ENCODE results near the gene CCL25. TPM values are rescaled to one million over a fixed set of nuclear protein-coding genes. Genes with fewer than 3 reads are reported as not detected.

The CCL25 gene
- total and polyA plus RNA-seq, 5 donors: not detected

DNA sequence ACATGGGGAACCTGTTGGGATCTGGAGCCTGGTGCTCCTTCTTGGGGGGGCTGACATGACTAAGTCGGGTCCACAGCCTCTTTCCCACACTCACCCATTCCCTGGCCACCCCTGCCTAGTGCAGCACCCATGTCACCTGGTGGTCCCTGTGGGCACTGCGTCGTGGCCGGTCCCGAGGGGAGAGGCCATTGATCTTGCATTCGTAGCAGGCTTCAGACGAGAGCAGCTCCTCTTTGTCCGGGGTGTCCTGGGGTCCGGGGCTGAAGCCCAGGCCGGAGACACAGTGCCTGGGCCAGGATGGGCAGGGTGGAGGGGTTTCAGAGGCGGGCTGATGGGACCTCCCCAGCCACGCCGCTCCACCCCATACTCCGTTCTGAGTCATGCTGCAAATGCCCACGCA, 19.4 kb downstream of the CCL25 start:
- Histone ChIP-seq H3K9me3 (ENCODE audit: control insufficient read depth, low read length) (peaks cover 6% of the 10 kb centered on the region), H3K27me3 (ENCODE audit: control insufficient read depth, insufficient read depth) (no peaks in the 10 kb centered on the region), H3K27ac (ENCODE audit: low read length) (no peak overlapping the region), H3K4me1 (ENCODE audit: control insufficient read depth, insufficient read depth, low read length) (no peaks in the 10 kb centered on the region), H3K4me3 (ENCODE audit: low read length) (no peak overlapping the region)
- intact Hi-C loops (cut with DNase I): no loop called here
- DNase-seq: no peak
- ATAC-seq: no peak
- 87% methylated on average over 15 of the region's 15 CpGs for WGBS

DNA sequence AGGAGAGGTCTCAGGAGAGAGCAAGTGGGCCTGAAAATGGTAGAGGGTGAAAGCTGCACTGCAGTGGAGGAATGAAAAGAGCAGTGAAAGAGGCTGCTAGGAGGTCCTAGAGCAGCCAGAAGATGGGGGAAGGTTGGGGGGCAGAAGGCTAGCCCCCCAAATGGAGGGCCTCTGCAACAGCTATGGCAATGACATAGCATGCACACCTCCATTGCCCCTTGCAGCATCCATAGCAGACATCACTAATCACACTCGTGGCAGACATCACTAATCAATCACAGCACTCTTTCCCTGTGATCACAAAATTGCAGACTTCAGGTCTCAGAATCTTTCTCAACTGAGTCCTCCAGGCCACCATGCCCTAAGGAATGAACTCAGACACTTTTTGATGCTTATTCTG, 21.9 kb downstream of the CCL25 start:
- Histone ChIP-seq H3K27ac (ENCODE audit: low read length) (no peak overlapping the region), H3K9me3 (ENCODE audit: control insufficient read depth, low read length) (peaks cover 2% of the 10 kb centered on the region), H3K4me3 (ENCODE audit: low read length) (no peak overlapping the region), H3K27me3 (ENCODE audit: control insufficient read depth, insufficient read depth) (no peaks in the 10 kb centered on the region), H3K4me1 (ENCODE audit: control insufficient read depth, insufficient read depth, low read length) (no peaks in the 10 kb centered on the region)
- ATAC-seq (no peak), DNase-seq (no peak)
- 98% methylated on average over 1 of the region's 1 CpG for WGBS
- intact Hi-C loops (cut with DNase I): no loop called here

DNA sequence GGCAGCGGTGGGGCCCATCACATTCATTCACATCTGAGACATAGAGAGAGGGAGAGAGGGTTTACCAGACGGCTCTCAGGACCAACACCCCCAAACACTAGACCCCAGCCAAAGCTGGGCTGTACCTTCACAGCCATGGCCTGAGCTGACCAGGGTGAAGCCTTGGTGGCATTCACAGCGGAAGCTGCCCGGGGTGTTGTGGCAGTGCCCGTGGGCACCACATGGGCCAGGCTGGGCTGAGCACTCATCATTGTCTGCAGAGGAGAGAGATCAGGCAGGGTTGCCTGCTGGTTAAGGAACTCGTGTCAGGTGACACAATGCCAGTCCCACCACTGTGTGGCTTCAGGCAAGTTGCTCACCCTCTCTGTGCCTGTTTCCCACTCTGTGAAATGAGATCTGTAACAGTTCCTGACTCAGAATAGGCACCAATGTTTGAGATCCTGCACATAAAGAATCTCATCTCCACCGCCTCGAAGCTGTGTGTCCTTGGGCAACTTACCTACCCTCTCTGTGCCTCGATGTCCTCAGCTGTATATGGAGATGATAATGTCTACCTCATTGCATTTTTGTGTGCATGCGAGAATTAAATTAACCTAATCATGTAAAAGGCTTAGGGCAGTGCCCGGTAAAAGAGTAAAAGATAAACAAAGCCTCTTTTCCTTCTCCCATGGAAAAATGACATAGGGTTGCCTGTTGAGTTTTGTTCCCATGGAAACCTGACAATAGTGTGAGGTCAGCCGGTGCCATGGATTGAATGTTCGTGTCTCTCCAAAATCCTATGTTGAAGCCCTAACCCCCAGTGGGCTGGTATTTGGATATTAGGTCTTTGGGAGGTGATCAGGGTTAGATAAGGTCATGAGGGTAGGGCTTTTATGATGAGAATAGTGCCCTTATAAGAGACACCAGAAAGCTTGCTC, 22.9 kb downstream of the CCL25 start:
- Histone ChIP-seq H3K4me3 (ENCODE audit: low read length) (no peak overlapping the region), H3K27me3 (ENCODE audit: control insufficient read depth, insufficient read depth) (no peaks in the 10 kb centered on the region), H3K4me1 (ENCODE audit: control insufficient read depth, insufficient read depth, low read length) (no peaks in the 10 kb centered on the region), H3K27ac (ENCODE audit: low read length) (no peak overlapping the region), H3K9me3 (ENCODE audit: control insufficient read depth, low read length) (peaks cover 1% of the 10 kb centered on the region)
- intact Hi-C loops (cut with DNase I): no loop called here
- DNase-seq (no peak), ATAC-seq (no peak)
- WGBS: 76% methylated on average over 13 of the region's 13 CpGs

DNA sequence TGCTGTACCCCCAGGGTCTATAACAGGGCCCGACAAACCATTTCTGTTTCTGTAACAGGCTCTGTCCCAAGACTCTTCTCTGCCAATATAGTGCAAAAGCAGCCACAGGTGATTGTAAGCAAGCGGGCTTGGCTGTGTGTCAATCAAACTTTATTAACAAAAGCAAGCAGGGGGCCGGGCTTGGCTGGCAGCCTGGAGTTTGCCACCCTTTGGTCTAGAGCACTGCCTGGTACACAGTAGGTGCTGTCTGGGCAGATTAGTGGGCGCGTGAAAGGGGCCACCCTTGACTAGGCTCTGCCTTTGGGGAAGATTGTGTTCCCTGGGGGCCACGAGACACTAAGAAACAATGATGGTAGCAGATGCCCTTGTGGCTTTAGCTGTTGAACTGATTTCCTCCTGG, 27.4 kb downstream of the CCL25 start:
- DNase-seq (no peak), ATAC-seq (no peak)
- Histone ChIP-seq H3K4me3 (ENCODE audit: low read length) (no peak overlapping the region), H3K27me3 (ENCODE audit: control insufficient read depth, insufficient read depth) (no peaks in the 10 kb centered on the region), H3K9me3 (ENCODE audit: control insufficient read depth, low read length) (no peaks in the 10 kb centered on the region), H3K27ac (ENCODE audit: low read length) (no peak overlapping the region), H3K4me1 (ENCODE audit: control insufficient read depth, insufficient read depth, low read length) (no peaks in the 10 kb centered on the region)
- intact Hi-C loops (cut with DNase I): no loop called here
- 95% methylated on average over 6 of the region's 6 CpGs for WGBS

DNA sequence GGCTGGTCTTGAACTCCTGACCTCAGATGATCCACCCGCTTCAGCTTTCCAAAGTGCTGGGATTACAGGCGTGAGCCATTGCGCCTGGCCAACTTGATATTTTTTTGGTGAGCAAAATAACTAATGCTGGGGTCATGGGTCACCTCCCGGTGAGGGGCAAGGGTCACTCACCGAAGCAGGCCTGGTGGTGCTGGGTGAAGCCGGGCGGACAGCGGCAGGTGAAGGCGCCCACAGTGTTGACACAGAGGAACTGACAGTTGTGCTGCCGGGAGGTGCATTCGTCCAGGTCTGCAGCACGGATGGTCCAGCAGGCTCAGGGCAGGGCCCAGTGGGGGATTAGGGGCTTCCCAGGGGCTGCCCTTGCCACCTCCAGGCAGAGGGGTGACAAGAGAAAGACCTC, 28.3 kb downstream of the CCL25 start:
- no peak overlapping the region for H3K4me3 ChIP-seq (ENCODE audit: low read length)
- no peaks in the 10 kb centered on the region for H3K4me1 ChIP-seq (ENCODE audit: control insufficient read depth, insufficient read depth, low read length)
- intact Hi-C loops (cut with DNase I): no loop called here
- H3K27me3 ChIP-seq (ENCODE audit: control insufficient read depth, insufficient read depth): no peaks in the 10 kb centered on the region
- no peaks in the 10 kb centered on the region for H3K9me3 ChIP-seq (ENCODE audit: control insufficient read depth, low read length)
- ATAC-seq (no peak), DNase-seq (no peak)
- H3K27ac ChIP-seq (ENCODE audit: low read length): no peak overlapping the region
- 94% methylated on average over 12 of the region's 12 CpGs for WGBS

DNA sequence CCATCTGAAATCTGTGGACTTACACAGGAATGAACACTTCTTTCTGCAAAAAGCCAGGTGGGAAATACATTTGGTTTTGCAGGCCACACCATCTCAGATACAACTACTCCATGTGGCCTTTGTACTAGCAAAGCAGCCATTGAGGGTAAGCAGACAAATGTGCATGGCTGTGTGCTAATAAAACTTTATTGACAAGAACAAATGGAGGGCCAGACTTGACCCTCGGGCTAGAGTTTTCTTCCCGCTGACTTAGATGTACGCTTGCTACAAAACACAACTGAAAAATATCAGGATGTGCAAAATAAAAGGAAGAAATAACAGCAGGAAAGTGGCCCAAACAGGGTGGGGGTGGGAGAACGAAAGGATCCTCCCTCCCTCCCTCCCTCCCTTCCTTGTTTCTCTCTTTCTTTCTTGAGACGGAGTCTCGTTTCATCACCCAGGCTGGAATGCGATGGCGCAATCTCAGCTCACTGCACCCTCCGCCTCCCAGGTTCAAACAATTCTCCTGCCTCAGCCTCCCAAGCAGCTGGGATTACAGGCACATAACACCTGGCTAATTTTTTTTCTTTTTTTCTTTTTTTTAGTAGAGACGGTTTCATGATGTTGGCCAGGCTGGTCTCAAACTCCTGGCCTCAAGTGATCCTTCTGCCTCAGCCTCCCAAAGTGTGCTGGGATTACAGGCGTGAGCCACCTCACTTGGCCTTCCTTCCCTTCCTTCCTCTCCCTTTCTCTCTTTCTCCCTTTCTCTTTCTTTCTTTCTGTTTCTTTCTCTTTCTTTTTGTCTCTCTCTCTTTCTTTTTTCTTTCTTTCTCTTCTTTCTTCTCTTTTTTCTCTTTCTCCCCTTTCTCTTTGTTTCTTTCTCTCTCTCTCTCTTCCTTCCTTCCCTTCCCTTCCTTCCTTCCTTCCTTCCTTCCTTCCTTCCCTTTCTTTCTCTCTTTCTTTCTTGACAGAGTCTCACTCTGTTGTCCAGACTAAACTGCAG, 29.3 kb downstream of the CCL25 start:
- WGBS: 83% methylated on average over 11 of the region's 11 CpGs
- Histone ChIP-seq H3K9me3 (ENCODE audit: control insufficient read depth, low read length) (no peaks in the 10 kb centered on the region), H3K27ac (ENCODE audit: low read length) (no peak overlapping the region), H3K4me1 (ENCODE audit: control insufficient read depth, insufficient read depth, low read length) (peaks cover 2% of the 10 kb centered on the region), H3K4me3 (ENCODE audit: low read length) (no peak overlapping the region), H3K27me3 (ENCODE audit: control insufficient read depth, insufficient read depth) (no peaks in the 10 kb centered on the region)
- DNase-seq (no peak), ATAC-seq (no peak)
- intact Hi-C loops (cut with DNase I): no loop called here

DNA sequence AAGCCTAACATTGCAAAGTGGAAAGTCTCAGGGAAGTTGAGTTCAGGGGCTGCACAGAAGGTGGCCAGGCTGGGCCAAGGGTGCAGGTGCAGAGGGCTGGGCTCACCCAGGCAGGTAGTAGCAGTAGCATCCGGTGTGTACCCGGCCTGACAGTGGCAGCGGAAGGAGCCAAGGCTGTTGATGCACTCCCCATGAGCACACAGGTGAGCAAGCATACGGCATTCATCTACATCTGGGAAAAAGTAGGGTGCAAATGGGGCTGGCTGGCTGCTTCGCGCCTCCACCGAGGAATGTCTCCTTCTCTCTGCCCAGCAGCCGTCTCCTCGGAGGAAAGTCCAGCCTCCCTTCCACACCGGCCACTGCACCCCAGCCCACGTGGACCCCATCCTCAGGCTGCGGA, 30.6 kb downstream of the CCL25 start:
- Histone ChIP-seq H3K27me3 (ENCODE audit: control insufficient read depth, insufficient read depth) (no peaks in the 10 kb centered on the region), H3K27ac (ENCODE audit: low read length) (no peak overlapping the region), H3K4me1 (ENCODE audit: control insufficient read depth, insufficient read depth, low read length) (peaks cover 2% of the 10 kb centered on the region), H3K4me3 (ENCODE audit: low read length) (no peak overlapping the region), H3K9me3 (ENCODE audit: control insufficient read depth, low read length) (no peaks in the 10 kb centered on the region)
- intact Hi-C loops (cut with DNase I): no loop called here
- DNase-seq (no peak), ATAC-seq (no peak)
- 89% methylated on average over 12 of the region's 12 CpGs for WGBS

DNA sequence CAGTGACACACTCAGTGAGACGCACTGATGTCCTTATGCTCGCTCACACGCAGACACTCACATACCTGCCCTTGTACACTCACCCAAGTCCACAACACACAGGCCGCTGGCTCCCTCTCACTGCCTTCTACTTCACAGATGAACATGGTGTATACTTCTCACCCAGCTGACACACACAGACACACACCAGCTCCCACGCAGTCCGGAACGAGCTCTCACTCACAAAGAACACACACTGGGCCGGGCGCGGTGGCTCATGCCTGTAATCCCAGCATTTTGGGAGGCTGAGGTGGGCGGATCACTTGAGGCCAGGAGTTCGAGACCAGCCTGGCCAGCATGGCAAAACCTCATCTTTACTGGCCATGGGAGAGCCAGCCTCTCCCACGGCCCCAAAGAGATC, 31.6 kb downstream of the CCL25 start:
- ATAC-seq (no peak), DNase-seq (no peak)
- WGBS: 86% methylated on average over 13 of the region's 13 CpGs
- Histone ChIP-seq H3K27ac (ENCODE audit: low read length) (no peak overlapping the region), H3K27me3 (ENCODE audit: control insufficient read depth, insufficient read depth) (no peaks in the 10 kb centered on the region), H3K4me1 (ENCODE audit: control insufficient read depth, insufficient read depth, low read length) (peaks cover 2% of the 10 kb centered on the region), H3K9me3 (ENCODE audit: control insufficient read depth, low read length) (no peaks in the 10 kb centered on the region), H3K4me3 (ENCODE audit: low read length) (no peak overlapping the region)
- intact Hi-C loops (cut with DNase I): no loop called here

DNA sequence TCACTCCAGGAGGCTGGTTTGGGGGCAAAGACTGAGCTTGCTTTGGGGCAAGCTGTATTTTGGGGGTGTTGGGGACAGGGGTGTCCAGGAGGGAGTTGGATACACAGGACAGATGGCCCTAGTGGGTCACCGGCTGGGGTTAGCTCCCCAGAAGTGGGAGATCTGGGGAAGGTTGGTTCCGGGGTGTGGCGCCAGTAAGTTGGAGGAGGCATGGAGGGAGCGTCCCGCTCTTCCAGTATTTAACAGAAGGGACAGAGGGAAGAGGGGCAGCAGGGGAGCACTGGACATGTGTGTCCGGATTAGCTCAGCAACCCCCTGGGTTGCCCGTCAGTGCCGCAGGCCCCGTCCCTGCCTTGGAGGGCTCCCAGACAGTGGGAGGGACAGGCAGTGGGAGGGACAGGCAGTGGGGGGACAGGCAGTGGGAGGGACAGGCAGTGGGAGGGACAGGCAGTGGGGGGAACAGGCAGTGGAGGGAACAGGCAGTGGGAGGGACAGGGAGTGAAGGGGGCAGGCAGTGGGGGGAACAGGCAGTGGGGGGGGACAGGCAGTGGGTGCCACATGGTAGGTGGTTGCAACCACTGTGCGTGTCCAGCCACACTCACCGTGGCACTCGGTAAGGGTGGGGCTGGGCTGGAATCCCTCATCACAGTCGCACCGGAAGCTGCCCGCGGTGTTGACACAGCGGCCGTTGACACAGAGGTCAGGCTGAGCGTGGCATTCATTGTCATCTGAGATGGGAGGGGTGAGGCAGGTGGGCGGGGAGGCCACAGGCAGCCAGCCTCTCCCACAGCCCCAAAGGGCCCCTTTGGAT, 33.2 kb downstream of the CCL25 start:
- WGBS: 42% methylated on average over 20 of the region's 20 CpGs
- intact Hi-C loops (cut with DNase I): no loop called here
- no peaks in the 10 kb centered on the region for H3K27me3 ChIP-seq (ENCODE audit: control insufficient read depth, insufficient read depth)
- ATAC-seq (peak in 1 of 2 donors; percentile 62), DNase-seq (no peak)
- no peak overlapping the region for H3K27ac ChIP-seq (ENCODE audit: low read length)
- no peaks in the 10 kb centered on the region for H3K9me3 ChIP-seq (ENCODE audit: control insufficient read depth, low read length)
- H3K4me3 ChIP-seq (ENCODE audit: low read length): no peak overlapping the region
- peaks cover 2% of the 10 kb centered on the region for H3K4me1 ChIP-seq (ENCODE audit: control insufficient read depth, insufficient read depth, low read length)

DNA sequence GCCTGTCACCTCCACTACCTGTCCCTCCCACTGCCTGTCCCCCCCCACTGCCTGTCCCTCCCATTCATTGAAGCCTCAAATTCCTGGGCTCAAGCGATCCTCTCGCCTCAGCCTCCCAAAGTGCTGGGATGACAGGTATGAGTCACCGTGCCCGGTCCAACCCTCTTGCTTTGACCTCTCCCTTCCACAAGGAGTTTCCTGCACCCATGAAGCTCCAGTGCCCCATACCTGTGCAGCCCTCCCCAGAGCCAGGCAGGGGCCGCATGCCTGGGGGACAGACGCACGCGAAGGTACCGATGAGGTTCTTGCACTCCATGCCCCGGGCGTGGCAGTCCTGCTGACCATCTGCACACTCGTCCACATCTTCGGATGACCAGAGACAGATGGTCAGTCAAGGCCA, 34.3 kb downstream of the CCL25 start:
- Histone ChIP-seq H3K9me3 (ENCODE audit: control insufficient read depth, low read length) (no peaks in the 10 kb centered on the region), H3K27ac (ENCODE audit: low read length) (no peak overlapping the region), H3K4me1 (ENCODE audit: control insufficient read depth, insufficient read depth, low read length) (peaks cover 2% of the 10 kb centered on the region), H3K4me3 (ENCODE audit: low read length) (no peak overlapping the region), H3K27me3 (ENCODE audit: control insufficient read depth, insufficient read depth) (no peaks in the 10 kb centered on the region)
- 95% methylated on average over 13 of the region's 13 CpGs for WGBS
- ATAC-seq (no peak), DNase-seq (no peak)
- intact Hi-C loops (cut with DNase I): no loop called here
